Tibial artery (tissue), 4 donors: ENCODE results near the gene TMEM203.

Experiments used
- DNase-seq, 2 donors: peaks; one replicate each; pipeline ENCODE4 v3.0.0-alpha.2; 2019
- H3K27ac ChIP-seq, 2 donors: fragments of 200-600 bp; sonication (generic) in 1 of 2; 1 replicate in 1 of 2; 2 replicates in 1 of 2; pipeline ENCODE4 v1.5.1; 2018 to 2019; ENCODE audit warnings: mild to moderate bottlenecking in 1 of 2
- H3K27me3 ChIP-seq, 2 donors: fragments of 200-600 bp; sonication (generic) in 1 of 2; one replicate each; pipeline versions ENCODE4 v1.5.1 to v1.6.0; 2016 to 2019
- H3K36me3 ChIP-seq, 3 donors: fragments of 200-600 bp; sonication (generic) in 2 of 3; one replicate each; pipeline ENCODE4 v1.5.1; 2016 to 2019; ENCODE audit warnings: mild to moderate bottlenecking in 2 of 3
- H3K4me1 ChIP-seq, 4 donors: fragments of 200-600 bp; sonication (generic) in 2 of 4; 1 replicate in 3 of 4; 2 replicates in 1 of 4; pipeline ENCODE4 v1.5.1; 2016 to 2019
- H3K4me3 ChIP-seq, 2 donors: fragments of 200-600 bp; sonication (generic) in 1 of 2; 1 replicate in 1 of 2; 2 replicates in 1 of 2; pipeline ENCODE4 v1.5.1; 2018 to 2019; ENCODE audit warnings: mild to moderate bottlenecking in 2 of 2
- H3K9me3 ChIP-seq, 3 donors: fragments of 200-600 bp; sonication (generic) in 1 of 3; one replicate each; pipeline ENCODE4 v1.5.1; 2016 to 2019
- CTCF ChIP-seq, 2 experiments: fragments of 200-600 bp in 1 of 2; fragments of 450-650 bp in 1 of 2; IDR thresholded peaks; one replicate each; pipeline ENCODE4 v1.5.1; 2017 to 2019; ENCODE audit warnings: antibody characterized with exemption in 2 of 2, mild to moderate bottlenecking in 1 of 2, moderate library complexity in 1 of 2
- intact Hi-C: fragments of 100-400 bp; cut with DNase I; formaldehyde crosslinking; loops from one replicate; pipeline ENCODE4 v1.15.0; 2023; ENCODE audit warnings: low total_unique reads

TMEM203 gene

GRCh38 chr9:137220317-137221094 is 15.1 kb upstream of the TMEM203 start:
- intact Hi-C loops: loop anchor here (5.0 kb wide), 1 partner anchor 33 kb away; the partner anchor contains the start of genes ANAPC2 and SSNA1
- Histone ChIP-seq H3K4me3 (no peak overlapping the region), H3K4me1 (peaks cover 0 to 56% (median 32%) of the 10 kb centered on the region in 4 donors), H3K27me3 (peaks cover 0 to 8% of the 10 kb centered on the region in 2 donors), H3K36me3 (peaks cover 0 to 11% (median 0%) of the 10 kb centered on the region in 3 donors), H3K9me3 (no peaks in the 10 kb centered on the region), H3K27ac (no peak overlapping the region)
- DNase-seq: no peak
- TF ChIP-seq CTCF (IDR thresholded peaks at IDR 0.05): no peak

GRCh38 chr9:137219757-137220316 is 14.4 kb upstream of the TMEM203 start:
- peaks cover 0 to 52% (median 32%) of the 10 kb centered on the region in 4 donors for H3K4me1 ChIP-seq
- no peak overlapping the region for H3K27ac ChIP-seq

GRCh38 chr9:137218754-137219271 is 13.4 kb upstream of the TMEM203 start:
- H3K4me3 ChIP-seq: no peak overlapping the region
- TF ChIP-seq CTCF (IDR thresholded peaks at IDR 0.05): no peak
- H3K27me3 ChIP-seq: peaks cover 0 to 8% of the 10 kb centered on the region in 2 donors
- intact Hi-C loops: no loop called here
- no peaks in the 10 kb centered on the region for H3K9me3 ChIP-seq
- H3K4me1 ChIP-seq: peaks cover 0 to 42% (median 27%) of the 10 kb centered on the region in 4 donors
- no peak for DNase-seq
- H3K27ac ChIP-seq: no peak overlapping the region
- peaks cover 0 to 24% (median 0%) of the 10 kb centered on the region in 3 donors for H3K36me3 ChIP-seq

More at GRCh38 chr9:137219757-137220316, 14.4 kb upstream of the TMEM203 start:
- no peak for DNase-seq
- Histone ChIP-seq H3K36me3 (peaks cover 0 to 18% (median 0%) of the 10 kb centered on the region in 3 donors), H3K27me3 (peaks cover 0 to 8% of the 10 kb centered on the region in 2 donors), H3K9me3 (no peaks in the 10 kb centered on the region), H3K4me3 (no peak overlapping the region)
- intact Hi-C loops: loop anchor here (5.0 kb wide), 1 partner anchor 33 kb away; the partner anchor contains the start of genes ANAPC2 and SSNA1
- TF ChIP-seq CTCF (IDR thresholded peaks at IDR 0.05): no peak

DNA sequence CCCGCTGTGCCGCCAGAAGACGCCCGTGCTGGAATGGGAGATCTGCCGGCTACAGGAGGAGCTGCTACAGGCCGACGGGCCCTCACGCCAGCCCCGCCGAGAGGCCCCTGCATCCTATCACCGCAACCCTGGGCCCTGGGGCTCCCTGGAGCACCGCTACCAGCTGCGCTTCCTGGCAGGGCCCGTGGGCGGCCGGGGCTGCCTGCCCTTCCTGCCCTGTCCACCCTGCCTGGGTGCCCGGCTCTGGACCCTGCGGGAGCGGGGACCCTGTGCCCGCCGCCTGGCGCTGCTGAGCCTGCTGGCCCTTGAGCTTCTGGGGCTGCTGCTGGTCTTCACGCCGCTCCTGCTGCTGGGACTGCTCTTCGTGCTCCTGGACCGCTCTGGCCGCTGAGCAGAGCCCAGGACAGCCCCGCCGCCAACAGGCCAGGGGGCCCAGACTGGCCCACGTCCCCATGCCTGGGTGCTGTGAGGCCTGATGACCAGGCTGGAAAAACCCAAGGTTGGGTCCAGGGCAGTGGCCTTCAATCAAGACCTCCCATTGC is 12.8 kb upstream of the TMEM203 start:
- Histone ChIP-seq H3K27ac (no peak overlapping the region), H3K27me3 (peaks cover 0 to 8% of the 10 kb centered on the region in 2 donors), H3K36me3 (peaks cover 0 to 24% (median 0%) of the 10 kb centered on the region in 3 donors), H3K9me3 (no peaks in the 10 kb centered on the region), H3K4me3 (no peak overlapping the region), H3K4me1 (peaks cover 0 to 40% (median 26%) of the 10 kb centered on the region in 4 donors)
- TF ChIP-seq CTCF (IDR thresholded peaks at IDR 0.05): no peak
- intact Hi-C loops: no loop called here
- DNase-seq: no peak

DNA sequence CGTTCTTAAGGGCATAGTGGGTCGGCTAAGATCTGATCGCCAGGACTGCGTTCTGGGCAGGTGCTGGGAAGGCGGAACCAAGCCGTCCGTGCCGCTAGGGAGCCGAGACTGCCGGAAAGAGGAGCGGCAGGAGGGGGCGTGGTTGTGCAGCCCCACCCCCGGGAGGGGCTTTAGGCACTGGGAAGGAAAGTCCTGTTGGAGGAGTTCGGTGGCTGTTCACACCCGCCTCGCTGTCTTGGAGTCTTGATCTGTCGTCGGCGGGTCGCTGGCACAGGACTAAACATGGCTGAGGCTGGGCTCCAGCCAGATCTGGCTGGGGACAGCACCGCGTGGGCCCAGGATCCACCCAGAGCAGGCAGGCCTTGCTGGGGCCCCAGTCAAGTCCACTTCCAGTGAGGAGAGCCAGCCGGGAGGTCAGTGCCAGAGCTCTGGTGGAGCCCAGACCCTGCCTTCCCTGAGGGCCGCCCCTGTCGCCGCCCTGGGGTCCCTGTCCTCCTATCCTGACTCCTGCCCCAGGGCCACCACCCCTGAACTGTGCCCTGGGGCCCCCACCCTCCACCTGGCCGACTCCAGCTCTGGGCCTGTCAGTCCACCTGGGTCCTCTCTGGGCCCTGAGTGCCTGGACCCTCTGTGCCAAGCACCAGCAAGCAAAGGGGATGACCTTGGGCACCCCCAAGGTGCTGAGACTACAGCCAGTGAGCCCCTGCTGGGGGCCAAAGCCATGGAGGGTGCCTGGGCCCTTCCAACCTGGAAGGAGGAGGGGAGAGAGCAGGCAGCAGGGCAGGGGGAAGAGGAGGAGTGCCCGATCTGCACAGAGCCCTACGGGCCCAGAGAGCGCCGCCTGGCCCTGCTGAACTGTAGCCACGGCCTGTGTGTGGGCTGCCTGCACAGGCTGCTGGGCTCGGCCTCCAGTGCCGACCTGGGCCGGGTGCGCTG is 12.1 kb upstream of the TMEM203 start:
- Histone ChIP-seq H3K9me3 (no peaks in the 10 kb centered on the region), H3K36me3 (peaks cover 0 to 24% (median 0%) of the 10 kb centered on the region in 3 donors), H3K4me3 (peak overlapping the region; percentile 21 to 42), H3K27me3 (peaks cover 0 to 8% of the 10 kb centered on the region in 2 donors), H3K27ac (peak overlapping the region; percentile 20 to 53), H3K4me1 (peaks cover 0 to 35% (median 21%) of the 10 kb centered on the region in 4 donors)
- no peak for TF ChIP-seq CTCF (IDR thresholded peaks at IDR 0.05)
- intact Hi-C loops: no loop called here
- DNase-seq: peak; percentile 60 to 80
